Calu3 (cell line): ENCODE measurements around the gene FHIT. TPM values are rescaled to one million over a fixed set of nuclear protein-coding genes. Genes with fewer than 3 reads are reported as not detected.

Experiments used
- BruUV-seq: library from RNA; stranded (reverse); fragments of 400-500 nt; replicated peaks from 2 replicates; lab custom pipeline; 2021; lab: Mats Ljungman, UMichigan
- CTCF ChIA-PET: fragments of 300-600 bp; sonication (Branson Sonifier 250); formaldehyde crosslinking; loops from one replicate; lab custom pipeline; 2022; ENCODE audit warnings: antibody characterized with exemption; lab: Charles Lee
- DNase-seq: peaks from one replicate; pipeline ENCODE4 v3.0.0; 2022
- H3K27ac Mint-ChIP-seq: one replicate; pipeline ENCODE4 v1.8.0; 2022; ENCODE audit warnings: mixed read lengths; ENCODE audit not compliant: unreplicated experiment
- H3K27me3 Mint-ChIP-seq: one replicate; pipeline ENCODE4 v1.8.0; 2022; ENCODE audit warnings: mixed read lengths; ENCODE audit not compliant: unreplicated experiment
- H3K36me3 Mint-ChIP-seq: one replicate; pipeline ENCODE4 v1.8.0; 2022; ENCODE audit warnings: mild to moderate bottlenecking, moderate library complexity, mixed read lengths; ENCODE audit not compliant: insufficient read depth, unreplicated experiment
- H3K4me1 Mint-ChIP-seq: one replicate; pipeline ENCODE4 v1.8.0; 2022; ENCODE audit warnings: mild to moderate bottlenecking, low read depth, mixed read lengths; ENCODE audit not compliant: unreplicated experiment
- H3K4me3 Mint-ChIP-seq: one replicate; pipeline ENCODE4 v1.8.0; 2022; ENCODE audit warnings: mild to moderate bottlenecking, low read depth, moderate library complexity, mixed read lengths; ENCODE audit not compliant: unreplicated experiment
- H3K9me3 Mint-ChIP-seq: one replicate; pipeline ENCODE4 v1.8.0; 2022; ENCODE audit warnings: low read depth, mixed read lengths; ENCODE audit not compliant: unreplicated experiment
- intact Hi-C: fragments of 100-400 bp; cut with micrococcal nuclease; formaldehyde crosslinking; loops from one replicate; pipeline ENCODE4 v1.10.0; 2022; ENCODE audit not compliant: unreplicated experiment
- total RNA-seq: library from RNA; stranded (reverse); gene quantifications from 2 replicates; pipeline ENCODE4 v1.2.3, GENCODE V29; 2022
- TF ChIP-seq, protein P1 (sequence below): fragments of 200-600 bp; IDR thresholded peaks from one replicate; pipeline ENCODE4 v1.8.0; 2022; ENCODE audit warnings: antibody characterized with exemption; ENCODE audit not compliant: unreplicated experiment

Gene FHIT
- total RNA-seq, 1 experiment from 2014 or later, result 6.2 TPM

DNA sequence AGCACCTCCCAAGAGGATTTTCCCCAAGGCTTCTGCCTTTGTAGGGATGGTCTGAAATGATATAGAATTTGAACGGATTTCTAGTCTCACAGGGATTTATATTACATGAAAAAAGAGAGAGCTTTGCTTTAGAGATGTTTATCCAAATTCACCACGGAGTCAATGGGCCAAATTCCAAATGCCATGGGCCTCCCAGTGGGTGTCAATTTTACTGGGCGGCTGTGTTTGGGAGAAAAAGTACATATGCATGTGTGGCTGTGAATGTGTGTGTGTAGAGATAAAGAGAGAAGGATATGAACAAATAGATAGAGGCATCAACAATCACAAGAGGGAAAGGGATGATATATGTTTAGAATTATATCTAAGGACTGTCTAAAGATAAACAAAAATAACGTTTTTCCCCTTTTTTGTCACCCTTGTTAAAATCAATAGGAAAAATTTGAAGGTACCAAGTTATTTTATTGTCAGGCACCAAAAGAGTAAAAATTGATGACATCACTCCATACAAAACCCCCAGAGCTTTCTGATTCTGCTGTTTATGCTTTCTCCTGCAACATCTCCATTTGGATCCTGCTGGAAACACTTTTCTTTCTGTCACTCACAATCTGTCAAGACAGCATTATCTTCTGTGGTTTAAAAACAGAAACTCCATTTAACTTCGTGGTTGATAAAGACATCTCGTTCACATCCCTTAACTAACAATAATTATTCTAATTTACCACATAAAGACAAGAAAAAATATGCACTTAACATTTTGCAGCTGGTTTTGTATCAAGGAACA, 160.7 kb downstream of the FHIT start:
- TF ChIP-seq, protein P1, sequence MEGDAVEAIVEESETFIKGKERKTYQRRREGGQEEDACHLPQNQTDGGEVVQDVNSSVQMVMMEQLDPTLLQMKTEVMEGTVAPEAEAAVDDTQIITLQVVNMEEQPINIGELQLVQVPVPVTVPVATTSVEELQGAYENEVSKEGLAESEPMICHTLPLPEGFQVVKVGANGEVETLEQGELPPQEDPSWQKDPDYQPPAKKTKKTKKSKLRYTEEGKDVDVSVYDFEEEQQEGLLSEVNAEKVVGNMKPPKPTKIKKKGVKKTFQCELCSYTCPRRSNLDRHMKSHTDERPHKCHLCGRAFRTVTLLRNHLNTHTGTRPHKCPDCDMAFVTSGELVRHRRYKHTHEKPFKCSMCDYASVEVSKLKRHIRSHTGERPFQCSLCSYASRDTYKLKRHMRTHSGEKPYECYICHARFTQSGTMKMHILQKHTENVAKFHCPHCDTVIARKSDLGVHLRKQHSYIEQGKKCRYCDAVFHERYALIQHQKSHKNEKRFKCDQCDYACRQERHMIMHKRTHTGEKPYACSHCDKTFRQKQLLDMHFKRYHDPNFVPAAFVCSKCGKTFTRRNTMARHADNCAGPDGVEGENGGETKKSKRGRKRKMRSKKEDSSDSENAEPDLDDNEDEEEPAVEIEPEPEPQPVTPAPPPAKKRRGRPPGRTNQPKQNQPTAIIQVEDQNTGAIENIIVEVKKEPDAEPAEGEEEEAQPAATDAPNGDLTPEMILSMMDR, result no peak

DNA sequence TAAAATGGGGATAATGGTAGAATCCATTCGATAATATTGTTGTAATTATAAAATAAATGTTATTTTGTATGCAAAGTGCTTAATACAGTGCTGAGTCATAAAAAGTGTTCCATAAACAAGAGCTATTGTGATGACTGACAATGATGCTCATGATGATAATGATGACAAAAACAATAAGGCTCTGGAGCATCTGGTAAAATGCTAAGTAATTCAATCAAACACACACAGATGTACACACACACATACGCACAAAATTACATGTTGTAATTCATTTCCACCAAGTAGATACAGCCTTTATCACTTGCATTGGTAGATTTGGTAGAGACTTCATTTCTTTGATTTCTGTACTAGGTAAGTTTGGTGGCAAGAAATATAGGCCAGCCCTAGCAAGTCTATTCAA, 163.8 kb downstream of the FHIT start:
- H3K4me3 Mint-ChIP-seq, result no peak overlapping the region
- no peaks in the 10 kb centered on the region for H3K27me3 Mint-ChIP-seq
- TF ChIP-seq, protein P1, result no peak
- CTCF ChIA-PET, result no interaction called here
- no peaks in the 10 kb centered on the region for H3K9me3 Mint-ChIP-seq
- H3K4me1 Mint-ChIP-seq, result no peaks in the 10 kb centered on the region
- intact Hi-C loops, result no loop called here
- DNase-seq, result no peak
- no TSS peak for BruUV-seq
- no peaks in the 10 kb centered on the region for H3K36me3 Mint-ChIP-seq
- H3K27ac Mint-ChIP-seq, result no peak overlapping the region

More for the DNA sequence above, 160.7 kb downstream of the FHIT start:
- Mint-ChIP-seq H3K27me3 (no peaks in the 10 kb centered on the region), H3K9me3 (no peaks in the 10 kb centered on the region), H3K36me3 (no peaks in the 10 kb centered on the region), H3K4me3 (no peak overlapping the region), H3K27ac (no peak overlapping the region), H3K4me1 (no peaks in the 10 kb centered on the region)
- CTCF ChIA-PET, result no interaction called here
- intact Hi-C loops, result no loop called here
- no peak for DNase-seq
- no TSS peak for BruUV-seq

- no peak overlapping the region for H3K4me3 Mint-ChIP-seq
- CTCF ChIA-PET, result no interaction called here
Measured at GRCh38 chr3:61081554-61081953, 169.7 kb downstream of the FHIT start.

DNA sequence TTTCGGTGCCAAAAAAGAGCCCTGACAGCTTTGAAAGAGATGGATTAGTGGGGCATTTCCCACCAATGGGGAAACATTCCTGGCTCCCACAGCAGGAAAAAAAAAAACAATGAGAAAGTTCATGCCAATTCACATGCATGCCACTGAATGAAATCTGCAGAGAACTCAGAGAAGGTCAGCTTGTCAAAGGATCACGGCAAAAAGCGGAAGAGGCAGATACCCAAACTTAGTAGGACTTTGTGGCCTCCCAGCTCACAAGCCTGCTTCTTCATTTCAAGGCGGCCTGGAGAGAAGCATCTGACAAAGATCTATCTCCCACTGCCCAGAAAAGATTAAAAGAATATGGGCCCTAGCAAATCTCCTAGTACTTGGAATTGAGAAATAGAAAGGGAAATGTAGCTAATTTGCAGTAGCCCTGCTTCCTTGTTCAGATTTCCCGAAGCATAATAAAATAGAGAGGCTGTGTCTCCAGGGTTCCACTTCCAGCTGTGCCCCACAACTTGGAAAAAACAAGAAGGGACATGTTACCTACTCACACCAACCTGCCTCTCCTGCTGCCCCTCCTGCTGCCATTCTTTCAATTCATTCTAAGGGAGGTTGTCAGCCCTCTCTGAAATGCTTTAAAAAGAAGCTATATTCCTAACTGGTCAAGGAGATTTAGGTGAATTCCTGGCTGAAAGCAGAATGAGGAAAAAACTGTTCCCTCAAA, 170.4 kb downstream of the FHIT start:
- no TSS peak for BruUV-seq
- TF ChIP-seq, protein P1, result no peak
- H3K9me3 Mint-ChIP-seq, result no peaks in the 10 kb centered on the region
- no peak overlapping the region for H3K4me3 Mint-ChIP-seq
- H3K27me3 Mint-ChIP-seq, result no peaks in the 10 kb centered on the region
- CTCF ChIA-PET, result no interaction called here
- no peaks in the 10 kb centered on the region for H3K36me3 Mint-ChIP-seq
- H3K4me1 Mint-ChIP-seq, result no peaks in the 10 kb centered on the region
- no peak for DNase-seq
- no peak overlapping the region for H3K27ac Mint-ChIP-seq
- intact Hi-C loops, result no loop called here

More at GRCh38 chr3:61081554-61081953, 169.7 kb downstream of the FHIT start:
- no peak for DNase-seq
- intact Hi-C loops, result no loop called here
- Mint-ChIP-seq H3K9me3 (no peaks in the 10 kb centered on the region), H3K27me3 (no peaks in the 10 kb centered on the region), H3K4me1 (no peaks in the 10 kb centered on the region), H3K27ac (no peak overlapping the region), H3K36me3 (no peaks in the 10 kb centered on the region)
- TF ChIP-seq, protein P1, result no peak
- BruUV-seq, result no TSS peak
